ENCODE measurements around the gene TMA16.
"Not testable (repeated sequence)": the region's sequence is repeated elsewhere in the genome, so short reads cannot be mapped to it uniquely, and the experiment has no call there.

The TMA16 gene

GRCh38 chr4:163494360-163495241 lies at the start of gene TMA16:
TMA16 (plus strand) TSS chr4:163494690; CDS start chr4:163494802, 112 bp downstream.
- peak; percentile 74 for DNase-seq (ENCODE audit: low read depth, low spot score)
- peaks cover 14% of the 10 kb centered on the region for H3K36me3 ChIP-seq (ENCODE audit: insufficient read depth, insufficient read length, low read length)
- H3K9me3 ChIP-seq (ENCODE audit: insufficient read depth, low read length) = no peaks in the 10 kb centered on the region
- TF ChIP-seq YY1 (IDR thresholded peaks at IDR 0.05; ENCODE audit: insufficient read depth, insufficient read length) (no peak), ZNF274 (IDR thresholded peaks at IDR 0.05; ENCODE audit: low read depth, low read length) (no peak), SUZ12 (IDR thresholded peaks at IDR 0.05; ENCODE audit: extremely low read depth, insufficient read depth, insufficient read length) (no peak)
- H3K9ac ChIP-seq (ENCODE audit: insufficient read length, low read depth) = peak within 1 kb of the TSS; percentile 95
- no peaks in the 10 kb centered on the region for H3K27me3 ChIP-seq (ENCODE audit: insufficient read depth, insufficient read length)
- H3K4me1 ChIP-seq (ENCODE audit: insufficient read depth, insufficient read length) = no peaks in the 10 kb centered on the region
- peak within 1 kb of the TSS; percentile 84 for H3K4me3 ChIP-seq (ENCODE audit: insufficient read length, low read depth)

- H3K4me3 ChIP-seq (ENCODE audit: insufficient read length, low read depth); DNase-seq (ENCODE audit: low read depth, low spot score); H3K36me3 ChIP-seq (ENCODE audit: insufficient read depth, insufficient read length, low read length); H3K4me1 ChIP-seq (ENCODE audit: insufficient read depth, insufficient read length); H3K27me3 ChIP-seq (ENCODE audit: insufficient read depth, insufficient read length); H3K9ac ChIP-seq (ENCODE audit: insufficient read length, low read depth); H3K9me3 ChIP-seq (ENCODE audit: insufficient read depth, low read length): not testable (repeated sequence)
Measured at GRCh38 chr4:163447023-163447422, 47.5 kb upstream of the TMA16 start.

- H3K4me1 ChIP-seq (ENCODE audit: insufficient read depth, insufficient read length) = no peaks in the 10 kb centered on the region
- DNase-seq (ENCODE audit: low read depth, low spot score) = no peak
- no peak overlapping the region for H3K4me3 ChIP-seq (ENCODE audit: insufficient read length, low read depth)
- no peaks in the 10 kb centered on the region for H3K27me3 ChIP-seq (ENCODE audit: insufficient read depth, insufficient read length)
- H3K36me3 ChIP-seq (ENCODE audit: insufficient read depth, insufficient read length, low read length) = no peaks in the 10 kb centered on the region
- H3K9me3 ChIP-seq (ENCODE audit: insufficient read depth, low read length) = no peaks in the 10 kb centered on the region
- TF ChIP-seq SUZ12 (IDR thresholded peaks at IDR 0.05; ENCODE audit: extremely low read depth, insufficient read depth, insufficient read length) (no peak), ZNF274 (IDR thresholded peaks at IDR 0.05; ENCODE audit: low read depth, low read length) (no peak), YY1 (IDR thresholded peaks at IDR 0.05; ENCODE audit: insufficient read depth, insufficient read length) (no peak)
- H3K9ac ChIP-seq (ENCODE audit: insufficient read length, low read depth) = no peak overlapping the region
Measured at GRCh38 chr4:163447481-163447880, 47.0 kb upstream of the TMA16 start.

- no peaks in the 10 kb centered on the region for H3K9me3 ChIP-seq (ENCODE audit: insufficient read depth, low read length)
- DNase-seq (ENCODE audit: low read depth, low spot score) = no peak
Measured at GRCh38 chr4:163448540-163449203, 45.8 kb upstream of the TMA16 start.

GRCh38 chr4:163462556-163462955 lies 31.9 kb upstream of the TMA16 start:
- no peak overlapping the region for H3K9ac ChIP-seq (ENCODE audit: insufficient read length, low read depth)
- TF ChIP-seq ZNF274 (IDR thresholded peaks at IDR 0.05; ENCODE audit: low read depth, low read length) = no peak
- TF ChIP-seq YY1 (IDR thresholded peaks at IDR 0.05; ENCODE audit: insufficient read depth, insufficient read length) = no peak
- no peak for TF ChIP-seq SUZ12 (IDR thresholded peaks at IDR 0.05; ENCODE audit: extremely low read depth, insufficient read depth, insufficient read length)
- no peak for DNase-seq (ENCODE audit: low read depth, low spot score)
- H3K4me3 ChIP-seq (ENCODE audit: insufficient read length, low read depth) = no peak overlapping the region
- no peaks in the 10 kb centered on the region for H3K9me3 ChIP-seq (ENCODE audit: insufficient read depth, low read length)
- H3K27me3 ChIP-seq (ENCODE audit: insufficient read depth, insufficient read length) = no peaks in the 10 kb centered on the region
- H3K4me1 ChIP-seq (ENCODE audit: insufficient read depth, insufficient read length) = no peaks in the 10 kb centered on the region
- H3K36me3 ChIP-seq (ENCODE audit: insufficient read depth, insufficient read length, low read length) = no peaks in the 10 kb centered on the region

More at GRCh38 chr4:163448540-163449203, 45.8 kb upstream of the TMA16 start:
- Histone ChIP-seq H3K36me3 (ENCODE audit: insufficient read depth, insufficient read length, low read length) (no peaks in the 10 kb centered on the region), H3K4me1 (ENCODE audit: insufficient read depth, insufficient read length) (no peaks in the 10 kb centered on the region), H3K27me3 (ENCODE audit: insufficient read depth, insufficient read length) (no peaks in the 10 kb centered on the region), H3K9ac (ENCODE audit: insufficient read length, low read depth) (no peak overlapping the region), H3K4me3 (ENCODE audit: insufficient read length, low read depth) (no peak overlapping the region)
- TF ChIP-seq ZNF274 (IDR thresholded peaks at IDR 0.05; ENCODE audit: low read depth, low read length) (no peak), YY1 (IDR thresholded peaks at IDR 0.05; ENCODE audit: insufficient read depth, insufficient read length) (no peak), SUZ12 (IDR thresholded peaks at IDR 0.05; ENCODE audit: extremely low read depth, insufficient read depth, insufficient read length) (no peak)

GRCh38 chr4:163467082-163467770 lies 27.3 kb upstream of the TMA16 start:
- H3K9ac ChIP-seq (ENCODE audit: insufficient read length, low read depth) = no peak overlapping the region
- no peak for DNase-seq (ENCODE audit: low read depth, low spot score)
- H3K4me1 ChIP-seq (ENCODE audit: insufficient read depth, insufficient read length) = no peaks in the 10 kb centered on the region
- H3K9me3 ChIP-seq (ENCODE audit: insufficient read depth, low read length) = no peaks in the 10 kb centered on the region
- no peaks in the 10 kb centered on the region for H3K36me3 ChIP-seq (ENCODE audit: insufficient read depth, insufficient read length, low read length)
- TF ChIP-seq YY1 (IDR thresholded peaks at IDR 0.05; ENCODE audit: insufficient read depth, insufficient read length) (no peak), SUZ12 (IDR thresholded peaks at IDR 0.05; ENCODE audit: extremely low read depth, insufficient read depth, insufficient read length) (no peak), ZNF274 (IDR thresholded peaks at IDR 0.05; ENCODE audit: low read depth, low read length) (no peak)
- no peaks in the 10 kb centered on the region for H3K27me3 ChIP-seq (ENCODE audit: insufficient read depth, insufficient read length)
- H3K4me3 ChIP-seq (ENCODE audit: insufficient read length, low read depth) = no peak overlapping the region

GRCh38 chr4:163470391-163470790 lies 24.1 kb upstream of the TMA16 start:
- no peak overlapping the region for H3K4me3 ChIP-seq (ENCODE audit: insufficient read length, low read depth)
- DNase-seq (ENCODE audit: low read depth, low spot score) = no peak
- no peaks in the 10 kb centered on the region for H3K36me3 ChIP-seq (ENCODE audit: insufficient read depth, insufficient read length, low read length)
- H3K27me3 ChIP-seq (ENCODE audit: insufficient read depth, insufficient read length) = no peaks in the 10 kb centered on the region
- no peaks in the 10 kb centered on the region for H3K9me3 ChIP-seq (ENCODE audit: insufficient read depth, low read length)
- no peaks in the 10 kb centered on the region for H3K4me1 ChIP-seq (ENCODE audit: insufficient read depth, insufficient read length)
- H3K9ac ChIP-seq (ENCODE audit: insufficient read length, low read depth) = no peak overlapping the region
- no peak for TF ChIP-seq YY1 (IDR thresholded peaks at IDR 0.05; ENCODE audit: insufficient read depth, insufficient read length)
- TF ChIP-seq SUZ12 (IDR thresholded peaks at IDR 0.05; ENCODE audit: extremely low read depth, insufficient read depth, insufficient read length) = no peak
- TF ChIP-seq ZNF274 (IDR thresholded peaks at IDR 0.05; ENCODE audit: low read depth, low read length) = no peak
